HEK293 (cell line): Measurements from ENCODE around the gene VPS51.

Source experiments
- CTCF ChIA-PET: fragments of 350-600 bp; formaldehyde crosslinking; extraction: SDS; loops from one replicate; lab custom pipeline; 2021; ENCODE audit warnings: antibody characterized with exemption; lab: Yijun Ruan, JAX
- POLR2A ChIA-PET: fragments of 300-600 bp; formaldehyde crosslinking; extraction: SDS; loops from one replicate; lab custom pipeline; 2020; ENCODE audit warnings: antibody characterized with exemption, inconsistent platforms; lab: Yijun Ruan, JAX
- H3K27ac ChIP-seq: fragments of 200-500 bp; sonication (Bioruptor generic); 2 replicates; pipeline ENCODE4 v1.5.1; 2014; ENCODE audit warnings: low read depth, low read length, control low read depth, inconsistent platforms; ENCODE audit errors: extremely low read depth
- H3K36me3 ChIP-seq, 2 experiments: fragments of 200-500 bp in 1 of 2; sonication (Bioruptor generic) in 1 of 2; 1 replicate in 1 of 2; 2 replicates in 1 of 2; pipeline ENCODE4 v1.5.1; 2014 to 2017; ENCODE audit warnings: inconsistent platforms in 2 of 2, low read length in 2 of 2; ENCODE audit not compliant: control insufficient read depth in 2 of 2, insufficient read depth in 1 of 2
- H3K4me1 ChIP-seq: fragments of 200-500 bp; sonication (Bioruptor generic); 2 replicates; pipeline ENCODE4 v1.5.1; 2014; ENCODE audit warnings: mild to moderate bottlenecking, low read length, inconsistent platforms; ENCODE audit not compliant: control insufficient read depth, insufficient read depth
- H3K4me3 ChIP-seq: 2 replicates; pipeline ENCODE4 v1.5.1; 2011; ENCODE audit warnings: low read depth, mild to moderate bottlenecking, control low read depth, low read length, moderate library complexity
- H3K9me3 ChIP-seq: fragments of 200-500 bp; sonication (Bioruptor generic); 2 replicates; pipeline ENCODE4 v1.5.1; 2014; ENCODE audit warnings: low read depth, low read length, inconsistent platforms; ENCODE audit not compliant: control insufficient read depth, insufficient read depth
- EGR2 ChIP-seq: fragments of 450-650 bp; formaldehyde crosslinking; IDR thresholded peaks from 2 replicates; pipeline ENCODE4 v1.5.1; 2016; ENCODE audit warnings: low read depth, missing biosample characterization, missing genetic modification characterization
- KLF10 ChIP-seq: fragments of 450-650 bp; IDR thresholded peaks from 2 replicates; pipeline ENCODE4 v1.5.1; 2018; ENCODE audit warnings: missing biosample characterization, mild to moderate bottlenecking, missing genetic modification characterization
- MZF1 ChIP-seq: fragments of 450-650 bp; formaldehyde crosslinking; IDR thresholded peaks from 2 replicates; pipeline ENCODE4 v1.5.1; 2017; ENCODE audit warnings: missing biosample characterization, missing genetic modification characterization, borderline replicate concordance
- PRDM1 ChIP-seq: fragments of 450-650 bp; formaldehyde crosslinking; IDR thresholded peaks from 2 replicates; pipeline ENCODE4; 2016; ENCODE audit warnings: missing biosample characterization, missing genetic modification characterization
- SCRT2 ChIP-seq: fragments of 450-650 bp; formaldehyde crosslinking; IDR thresholded peaks from 2 replicates; pipeline ENCODE4 v1.5.1; 2016; ENCODE audit warnings: missing biosample characterization, missing genetic modification characterization
- SP2 ChIP-seq: fragments of 450-650 bp; formaldehyde crosslinking; IDR thresholded peaks from 2 replicates; pipeline ENCODE4 v1.5.1; 2016; ENCODE audit warnings: missing biosample characterization, missing genetic modification characterization
- WT1 ChIP-seq: fragments of 450-650 bp; formaldehyde crosslinking; IDR thresholded peaks from 2 replicates; pipeline ENCODE4 v1.5.1; 2016; ENCODE audit warnings: missing biosample characterization, missing genetic modification characterization
- ZBTB17 ChIP-seq: fragments of 450-650 bp; formaldehyde crosslinking; IDR thresholded peaks from 2 replicates; pipeline ENCODE4 v1.5.1; 2016; ENCODE audit warnings: missing biosample characterization, missing genetic modification characterization
- ZBTB21 ChIP-seq: fragments of 450-650 bp; formaldehyde crosslinking; IDR thresholded peaks from 2 replicates; pipeline ENCODE4 v1.5.1; 2017; ENCODE audit warnings: missing biosample characterization, missing genetic modification characterization
- ZBTB44 ChIP-seq: fragments of 450-650 bp; IDR thresholded peaks from 2 replicates; pipeline ENCODE4 v1.5.1; 2018; ENCODE audit warnings: missing biosample characterization, mild to moderate bottlenecking, missing genetic modification characterization
- ZBTB49 ChIP-seq: fragments of 450-650 bp; formaldehyde crosslinking; IDR thresholded peaks from 2 replicates; pipeline ENCODE4 v1.5.1; 2016; ENCODE audit warnings: missing biosample characterization, missing genetic modification characterization, low read depth
- ZNF121 ChIP-seq: fragments of 450-650 bp; formaldehyde crosslinking; IDR thresholded peaks from 2 replicates; pipeline ENCODE4 v1.5.1; 2016; ENCODE audit warnings: missing biosample characterization, missing genetic modification characterization
- ZNF133 ChIP-seq: fragments of 450-650 bp; formaldehyde crosslinking; IDR thresholded peaks from 2 replicates; pipeline ENCODE4 v1.5.1; 2016; ENCODE audit warnings: missing biosample characterization, missing genetic modification characterization
- ZNF311 ChIP-seq: fragments of 450-650 bp; formaldehyde crosslinking; IDR thresholded peaks from 2 replicates; pipeline ENCODE4 v1.5.1; 2017; ENCODE audit warnings: missing biosample characterization, missing genetic modification characterization, borderline replicate concordance
- ZNF423 ChIP-seq: fragments of 450-650 bp; formaldehyde crosslinking; IDR thresholded peaks from 2 replicates; pipeline ENCODE4 v1.5.1; 2016; ENCODE audit warnings: missing biosample characterization, missing genetic modification characterization
- ZNF530 ChIP-seq: fragments of 450-650 bp; formaldehyde crosslinking; IDR thresholded peaks from 2 replicates; pipeline ENCODE4 v1.5.1; 2016; ENCODE audit warnings: low read depth, missing biosample characterization, missing genetic modification characterization
- ZNF658 ChIP-seq: fragments of 450-650 bp; formaldehyde crosslinking; IDR thresholded peaks from 2 replicates; pipeline ENCODE4; 2016; ENCODE audit warnings: missing biosample characterization, missing genetic modification characterization
- ZNF664 ChIP-seq: fragments of 450-650 bp; formaldehyde crosslinking; IDR thresholded peaks from 2 replicates; pipeline ENCODE4 v1.5.1; 2016; ENCODE audit warnings: missing biosample characterization, missing genetic modification characterization
- ZNF76 ChIP-seq: fragments of 450-650 bp; formaldehyde crosslinking; IDR thresholded peaks from 2 replicates; pipeline ENCODE4; 2016; ENCODE audit warnings: low read depth, missing biosample characterization, missing genetic modification characterization, borderline replicate concordance
- ZNF777 ChIP-seq: fragments of 450-650 bp; formaldehyde crosslinking; IDR thresholded peaks from 2 replicates; pipeline ENCODE4 v1.5.1; 2017; ENCODE audit warnings: missing biosample characterization, missing genetic modification characterization, borderline replicate concordance
- ZNF843 ChIP-seq: fragments of 450-650 bp; formaldehyde crosslinking; IDR thresholded peaks from 2 replicates; pipeline ENCODE4 v1.5.1; 2016; ENCODE audit warnings: missing biosample characterization, missing genetic modification characterization
- ZSCAN23 ChIP-seq: fragments of 450-650 bp; formaldehyde crosslinking; IDR thresholded peaks from 2 replicates; pipeline ENCODE4 v1.5.1; 2016; ENCODE audit warnings: missing biosample characterization, missing genetic modification characterization
- TF ChIP-seq, protein P1 (sequence below): fragments of 450-650 bp; formaldehyde crosslinking; conservative IDR thresholded peaks from 2 replicates; pipeline ENCODE4 v1.5.1; 2016; ENCODE audit warnings: low read depth, missing biosample characterization, missing genetic modification characterization
- TF ChIP-seq, protein P2 (sequence below): fragments of 450-650 bp; formaldehyde crosslinking; IDR thresholded peaks from 2 replicates; pipeline ENCODE4 v1.5.1; 2016; ENCODE audit warnings: missing biosample characterization, missing genetic modification characterization
- TF ChIP-seq, protein P3 (sequence below): fragments of 450-650 bp; formaldehyde crosslinking; IDR thresholded peaks from 2 replicates; pipeline ENCODE4 v1.5.1; 2016; ENCODE audit warnings: missing biosample characterization, missing genetic modification characterization
- TF ChIP-seq, protein P4 (sequence below): fragments of 450-650 bp; formaldehyde crosslinking; IDR thresholded peaks from 2 replicates; pipeline ENCODE4 v1.5.1; 2016; ENCODE audit warnings: missing biosample characterization, missing genetic modification characterization

Gene VPS51

GRCh38 chr11:65087216-65087615 is 8.8 kb upstream of the VPS51 start (continued):
- TF ChIP-seq, protein P1, sequence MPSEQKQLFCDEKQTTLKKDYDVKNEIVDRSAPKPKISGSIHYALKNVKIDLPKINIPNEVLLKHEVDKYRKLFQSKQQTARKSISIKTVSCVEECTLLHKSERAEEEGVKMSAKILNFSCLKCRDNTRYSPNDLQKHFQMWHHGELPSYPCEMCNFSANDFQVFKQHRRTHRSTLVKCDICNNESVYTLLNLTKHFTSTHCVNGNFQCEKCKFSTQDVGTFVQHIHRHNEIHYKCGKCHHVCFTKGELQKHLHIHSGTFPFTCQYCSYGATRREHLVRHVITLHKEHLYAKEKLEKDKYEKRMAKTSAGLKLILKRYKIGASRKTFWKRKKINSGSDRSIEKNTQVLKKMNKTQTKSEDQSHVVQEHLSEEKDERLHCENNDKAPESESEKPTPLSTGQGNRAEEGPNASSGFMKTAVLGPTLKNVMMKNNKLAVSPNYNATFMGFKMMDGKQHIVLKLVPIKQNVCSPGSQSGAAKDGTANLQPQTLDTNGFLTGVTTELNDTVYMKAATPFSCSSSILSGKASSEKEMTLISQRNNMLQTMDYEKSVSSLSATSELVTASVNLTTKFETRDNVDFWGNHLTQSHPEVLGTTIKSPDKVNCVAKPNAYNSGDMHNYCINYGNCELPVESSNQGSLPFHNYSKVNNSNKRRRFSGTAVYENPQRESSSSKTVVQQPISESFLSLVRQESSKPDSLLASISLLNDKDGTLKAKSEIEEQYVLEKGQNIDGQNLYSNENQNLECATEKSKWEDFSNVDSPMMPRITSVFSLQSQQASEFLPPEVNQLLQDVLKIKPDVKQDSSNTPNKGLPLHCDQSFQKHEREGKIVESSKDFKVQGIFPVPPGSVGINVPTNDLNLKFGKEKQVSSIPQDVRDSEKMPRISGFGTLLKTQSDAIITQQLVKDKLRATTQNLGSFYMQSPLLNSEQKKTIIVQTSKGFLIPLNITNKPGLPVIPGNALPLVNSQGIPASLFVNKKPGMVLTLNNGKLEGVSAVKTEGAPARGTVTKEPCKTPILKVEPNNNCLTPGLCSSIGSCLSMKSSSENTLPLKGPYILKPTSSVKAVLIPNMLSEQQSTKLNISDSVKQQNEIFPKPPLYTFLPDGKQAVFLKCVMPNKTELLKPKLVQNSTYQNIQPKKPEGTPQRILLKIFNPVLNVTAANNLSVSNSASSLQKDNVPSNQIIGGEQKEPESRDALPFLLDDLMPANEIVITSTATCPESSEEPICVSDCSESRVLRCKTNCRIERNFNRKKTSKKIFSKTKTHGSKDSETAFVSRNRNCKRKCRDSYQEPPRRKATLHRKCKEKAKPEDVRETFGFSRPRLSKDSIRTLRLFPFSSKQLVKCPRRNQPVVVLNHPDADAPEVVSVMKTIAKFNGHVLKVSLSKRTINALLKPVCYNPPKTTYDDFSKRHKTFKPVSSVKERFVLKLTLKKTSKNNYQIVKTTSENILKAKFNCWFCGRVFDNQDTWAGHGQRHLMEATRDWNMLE (tag by site-specific recombination), result no peak
- TF ChIP-seq ZBTB21 (tag by site-specific recombination) (no peak), ZNF121 (tag by site-specific recombination) (no peak), ZSCAN23 (no peak), ZNF664 (no peak), ZNF133 (tag by site-specific recombination) (no peak), MZF1 (no peak), ZNF423 (tag by site-specific recombination) (no peak), ZBTB17 (tag by site-specific recombination) (no peak), ZBTB44 (no peak), ZBTB49 (no peak)
- TF ChIP-seq, protein P2, sequence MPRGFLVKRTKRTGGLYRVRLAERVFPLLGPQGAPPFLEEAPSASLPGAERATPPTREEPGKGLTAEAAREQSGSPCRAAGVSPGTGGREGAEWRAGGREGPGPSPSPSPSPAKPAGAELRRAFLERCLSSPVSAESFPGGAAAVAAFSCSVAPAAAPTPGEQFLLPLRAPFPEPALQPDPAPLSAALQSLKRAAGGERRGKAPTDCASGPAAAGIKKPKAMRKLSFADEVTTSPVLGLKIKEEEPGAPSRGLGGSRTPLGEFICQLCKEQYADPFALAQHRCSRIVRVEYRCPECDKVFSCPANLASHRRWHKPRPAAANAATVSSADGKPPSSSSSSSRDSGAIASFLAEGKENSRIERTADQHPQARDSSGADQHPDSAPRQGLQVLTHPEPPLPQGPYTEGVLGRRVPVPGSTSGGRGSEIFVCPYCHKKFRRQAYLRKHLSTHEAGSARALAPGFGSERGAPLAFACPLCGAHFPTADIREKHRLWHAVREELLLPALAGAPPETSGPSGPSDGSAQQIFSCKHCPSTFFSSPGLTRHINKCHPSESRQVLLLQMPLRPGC (tag by site-specific recombination), result no peak

- Histone ChIP-seq H3K4me1 (peaks cover 2% of the 10 kb centered on the region; the same call in 1 of the 2 replicates), H3K9me3 (no peaks in the 10 kb centered on the region), H3K36me3 (peaks cover 0 to 51% of the 10 kb centered on the region in 2 experiments; a peak in 1 of 3 replicates), H3K4me3 (no peak overlapping the region), H3K27ac (no peak overlapping the region)
- POLR2A ChIA-PET, result no interaction called here
- CTCF ChIA-PET, result interaction anchor here (0.6 kb wide), 1 partner anchor 16 kb away, joined by 3 read pairs; no protein-coding TSS in a partner anchor
- TF ChIP-seq KLF10 (tag by site-specific recombination) (no peak), PRDM1 (tag by site-specific recombination) (no peak), SP2 (tag by site-specific recombination) (no peak), ZNF777 (tag by site-specific recombination) (no peak), EGR2 (tag by site-specific recombination) (no peak), ZNF843 (tag by site-specific recombination) (no peak), ZNF530 (no peak), ZNF658 (tag by site-specific recombination) (no peak), ZNF76 (tag by site-specific recombination) (no peak), WT1 (tag by site-specific recombination) (no peak), SCRT2 (tag by site-specific recombination) (no peak), ZNF311 (tag by site-specific recombination) (no peak)
- TF ChIP-seq, protein P3, sequence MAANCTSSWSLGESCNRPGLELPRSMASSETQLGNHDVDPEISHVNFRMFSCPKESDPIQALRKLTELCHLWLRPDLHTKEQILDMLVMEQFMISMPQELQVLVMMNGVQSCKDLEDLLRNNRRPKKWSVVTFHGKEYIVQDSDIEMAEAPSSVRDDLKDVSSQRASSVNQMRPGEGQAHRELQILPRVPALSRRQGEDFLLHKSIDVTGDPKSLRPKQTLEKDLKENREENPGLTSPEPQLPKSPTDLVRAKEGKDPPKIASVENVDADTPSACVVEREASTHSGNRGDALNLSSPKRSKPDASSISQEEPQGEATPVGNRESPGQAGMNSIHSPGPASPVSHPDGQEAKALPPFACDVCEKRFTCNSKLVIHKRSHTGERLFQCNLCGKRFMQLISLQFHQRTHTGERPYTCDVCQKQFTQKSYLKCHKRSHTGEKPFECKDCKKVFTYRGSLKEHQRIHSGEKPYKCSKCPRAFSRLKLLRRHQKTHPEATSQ (tag by site-specific recombination), result no peak
- TF ChIP-seq, protein P4, sequence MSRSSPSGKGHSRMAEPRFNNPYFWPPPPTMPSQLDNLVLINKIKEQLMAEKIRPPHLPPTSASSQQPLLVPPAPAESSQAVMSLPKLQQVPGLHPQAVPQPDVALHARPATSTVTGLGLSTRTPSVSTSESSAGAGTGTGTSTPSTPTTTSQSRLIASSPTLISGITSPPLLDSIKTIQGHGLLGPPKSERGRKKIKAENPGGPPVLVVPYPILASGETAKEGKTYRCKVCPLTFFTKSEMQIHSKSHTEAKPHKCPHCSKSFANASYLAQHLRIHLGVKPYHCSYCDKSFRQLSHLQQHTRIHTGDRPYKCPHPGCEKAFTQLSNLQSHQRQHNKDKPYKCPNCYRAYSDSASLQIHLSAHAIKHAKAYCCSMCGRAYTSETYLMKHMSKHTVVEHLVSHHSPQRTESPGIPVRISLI, result no peak
These were observed 8.2 kb upstream of the VPS51 start for GRCh38 chr11:65087827-65088226.
